ENCODE data around the gene SGIP1.

GRCh38 chr1:66770694-66771093 is 236.7 kb downstream of the SGIP1 start:
- TF ChIP-seq, protein P1, sequence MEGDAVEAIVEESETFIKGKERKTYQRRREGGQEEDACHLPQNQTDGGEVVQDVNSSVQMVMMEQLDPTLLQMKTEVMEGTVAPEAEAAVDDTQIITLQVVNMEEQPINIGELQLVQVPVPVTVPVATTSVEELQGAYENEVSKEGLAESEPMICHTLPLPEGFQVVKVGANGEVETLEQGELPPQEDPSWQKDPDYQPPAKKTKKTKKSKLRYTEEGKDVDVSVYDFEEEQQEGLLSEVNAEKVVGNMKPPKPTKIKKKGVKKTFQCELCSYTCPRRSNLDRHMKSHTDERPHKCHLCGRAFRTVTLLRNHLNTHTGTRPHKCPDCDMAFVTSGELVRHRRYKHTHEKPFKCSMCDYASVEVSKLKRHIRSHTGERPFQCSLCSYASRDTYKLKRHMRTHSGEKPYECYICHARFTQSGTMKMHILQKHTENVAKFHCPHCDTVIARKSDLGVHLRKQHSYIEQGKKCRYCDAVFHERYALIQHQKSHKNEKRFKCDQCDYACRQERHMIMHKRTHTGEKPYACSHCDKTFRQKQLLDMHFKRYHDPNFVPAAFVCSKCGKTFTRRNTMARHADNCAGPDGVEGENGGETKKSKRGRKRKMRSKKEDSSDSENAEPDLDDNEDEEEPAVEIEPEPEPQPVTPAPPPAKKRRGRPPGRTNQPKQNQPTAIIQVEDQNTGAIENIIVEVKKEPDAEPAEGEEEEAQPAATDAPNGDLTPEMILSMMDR (IDR thresholded peaks at IDR 0.05), result no peak
- no peak for TF ChIP-seq POLR2A (IDR thresholded peaks at IDR 0.05)
